GM12878 (cell line): ENCODE data around the gene FILIP1L.

Source experiments
- CBX5 ChIP-seq: sonication (generic); IDR thresholded peaks from 2 replicates; pipeline ENCODE4 v1.6.1; 2016; ENCODE audit warnings: low read depth, moderate library complexity, mild to moderate bottlenecking, inconsistent platforms
- MEF2A ChIP-seq: IDR thresholded peaks from 2 replicates; pipeline ENCODE4 v1.6.1; 2011; ENCODE audit warnings: low read depth, mild to moderate bottlenecking, low read length, moderate library complexity; ENCODE audit not compliant: insufficient read depth
- NFYB ChIP-seq: IDR thresholded peaks from 2 replicates; pipeline ENCODE4 v1.6.1; 2011; ENCODE audit warnings: low read depth, mild to moderate bottlenecking, low read length, improper control_type of control experiment, moderate library complexity; ENCODE audit not compliant: insufficient read depth

DNA sequence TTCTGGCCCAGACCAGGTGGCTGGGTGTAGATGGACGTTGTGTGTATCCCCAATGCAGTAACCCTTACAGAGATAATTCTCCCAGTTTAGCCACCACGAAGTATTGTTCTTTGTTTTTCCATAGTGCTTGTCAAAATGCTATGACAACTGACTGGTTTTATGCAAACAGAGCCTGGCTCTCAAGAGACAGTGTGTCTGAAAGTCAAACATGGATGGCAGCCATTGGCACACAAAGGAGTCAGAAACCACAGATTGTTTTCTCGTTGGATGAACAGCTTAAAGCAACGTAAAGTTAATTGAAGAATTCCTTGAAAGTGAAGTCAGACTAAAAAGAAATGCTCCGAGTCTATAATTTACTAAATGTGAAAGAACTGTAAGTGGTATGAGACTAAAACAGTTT, 91.2 kb downstream of the FILIP1L start:
- TF ChIP-seq MEF2A: no peak
- no peak for TF ChIP-seq CBX5
- no peak for TF ChIP-seq NFYB
